H1 (cell line): ENCODE results near the gene ACY1. TPM values are rescaled to one million over a fixed set of nuclear protein-coding genes. Genes with fewer than 3 reads are reported as not detected.

ENCODE experiments used
- ATF3 ChIP-seq: IDR thresholded peaks from 2 replicates; pipeline ENCODE4 v1.6.1; 2011; ENCODE audit warnings: low read depth, mild to moderate bottlenecking, low read length; ENCODE audit not compliant: insufficient read depth
- CHD1 ChIP-seq: IDR thresholded peaks from 2 replicates; pipeline ENCODE4 v1.6.1; 2012; ENCODE audit warnings: low read depth, low read length, improper control_type of control experiment
- CTBP2 ChIP-seq: IDR thresholded peaks from 2 replicates; pipeline ENCODE4 v1.7.0; 2011; ENCODE audit warnings: borderline replicate concordance, mild to moderate bottlenecking, moderate library complexity, mixed read lengths, low read length; ENCODE audit not compliant: insufficient read depth, insufficient read length
- E2F6 ChIP-seq: IDR thresholded peaks from 2 replicates; pipeline ENCODE4 v1.6.1; 2012; ENCODE audit warnings: inconsistent platforms
- GTF2F1 ChIP-seq: IDR thresholded peaks from 2 replicates; pipeline ENCODE4 v1.6.1; 2012; ENCODE audit warnings: low read depth, low read length, improper control_type of control experiment, borderline replicate concordance
- JUN ChIP-seq: IDR thresholded peaks from 2 replicates; pipeline ENCODE4 v1.6.1; 2011; ENCODE audit warnings: low read depth, mild to moderate bottlenecking, improper control_type of control experiment, low read length
- MAFK ChIP-seq: IDR thresholded peaks from 2 replicates; pipeline ENCODE4 v1.6.1; 2012; ENCODE audit warnings: low read depth, mild to moderate bottlenecking, improper control_type of control experiment, low read length
- MAX ChIP-seq: IDR thresholded peaks from 2 replicates; pipeline ENCODE4 v1.6.1; 2012; ENCODE audit warnings: inconsistent platforms
- NANOG ChIP-seq: IDR thresholded peaks from 2 replicates; pipeline ENCODE4 v1.6.1; 2011; ENCODE audit warnings: low read length, low read depth, mild to moderate bottlenecking, inconsistent platforms; ENCODE audit not compliant: insufficient read depth, poor library complexity, severe bottlenecking
- RXRA ChIP-seq: IDR thresholded peaks from 2 replicates; pipeline ENCODE4 v1.6.1; 2011; ENCODE audit warnings: low read depth, mild to moderate bottlenecking, low read length, moderate library complexity; ENCODE audit not compliant: insufficient read depth
- SAP30 ChIP-seq: fragments of 300-600 bp; sonication (generic); IDR thresholded peaks from 2 replicates; pipeline ENCODE4 v1.7.1; 2012; ENCODE audit warnings: low read length, moderate library complexity, mild to moderate bottlenecking, inconsistent platforms; ENCODE audit not compliant: insufficient read depth, insufficient replicate concordance
- SIX5 ChIP-seq: IDR thresholded peaks from 2 replicates; pipeline ENCODE4 v1.6.1; 2011; ENCODE audit warnings: mild to moderate bottlenecking, low read depth, low read length
- TBP ChIP-seq: IDR thresholded peaks from 2 replicates; pipeline ENCODE4 v1.6.1; 2011; ENCODE audit warnings: low read depth, low read length, improper control_type of control experiment
- polyA plus RNA-seq, 7 experiments: library from polyadenylated mRNA; depleted of rRNA in 3 of 7; stranded (reverse) in 5 of 7; unstranded in 2 of 7; fragments of >200 nt in 5 of 7; fragments of 200-250 nt in 2 of 7; gene quantifications; 1 replicate in 5 of 7; 2 replicates in 1 of 7; 4 replicates in 1 of 7; pipeline versions ENCODE4 v1.2.1 to v1.2.3, GENCODE V29; 2011 to 2013; ENCODE audit warnings: missing spikeins in 2 of 7, mixed read lengths in 2 of 7
- total RNA-seq: library from RNA; stranded (reverse); fragmentation: NEBNext Ultra II Directional; extraction: Animal tissue kit (Norgen Biotek cat#: 25700); gene quantifications from 2 replicates; pipeline ENCODE4 v1.2.1, GENCODE V29; 2021

The ACY1 gene
- total and polyA plus RNA-seq, 2 of the 8 experiments (the other 6 are each of a cell fraction or from before 2014, with no cell fraction given), result 48.3 to 113 TPM

GRCh38 chr3:51934991-51935885, 48.1 kb upstream of the ACY1 start (continued):
- TF ChIP-seq CTBP2 (no peak), TBP (no peak), NANOG (no peak), MAFK (no peak), JUN (no peak), SAP30 (no peak), GTF2F1 (no peak), CHD1 (no peak), ATF3 (no peak), MAX (no peak), SIX5 (no peak), RXRA (no peak), E2F6 (no peak)
